Measurements from ENCODE around the gene GDE1. TPM values are rescaled to one million over a fixed set of nuclear protein-coding genes. Genes with fewer than 3 reads are reported as not detected.

Gene GDE1
- total and polyA plus RNA-seq, 9 of the 15 experiments (the other 6 are each of a cell fraction or from before 2014, with no cell fraction given), result 18.8 to 40.5 (median 22.3) TPM

GRCh38 chr16:19523184-19523558 lies 1.3 kb upstream of the GDE1 start:
- TF ChIP-seq BACH1 (tag; IDR thresholded peaks at IDR 0.05) (no peak), CEBPZ (IDR thresholded peaks at IDR 0.05; ENCODE audit: borderline replicate concordance, low read depth, low read length) (no peak), TCF3 (CRISPR knock-in tag; IDR thresholded peaks at IDR 0.05) (no peak), MBD1 (CRISPR knock-in tag; IDR thresholded peaks at IDR 0.05) (0 out of 2 replicates have a peak, but pooled peaks have one; percentile 39), FOXO4 (CRISPR knock-in tag; IDR thresholded peaks at IDR 0.05) (no peak)
- peak overlapping the region; percentile 93 for H2AFZ ChIP-seq (ENCODE audit: low read depth, low read length)
- H3K4me1 ChIP-seq (replicated peaks in 1 of 2; ENCODE audit: control insufficient read depth in 2 of 2, insufficient read depth in 2 of 2, low read length in 2 of 2), result peaks cover 27 to 37% of the 10 kb centered on the region in 2 experiments; a peak in 4 of 5 replicates
- CTCF ChIA-PET (ENCODE audit: low intra/inter-chr PET ratio), result no interaction called here
- H3K9me3 ChIP-seq (replicated peaks; ENCODE audit: control insufficient read depth, insufficient read depth, low read depth, low read length), result no peaks in the 10 kb centered on the region
- peak overlapping the region; percentile 92 for H3K4me2 ChIP-seq (ENCODE audit: insufficient read depth, low read length)
- H3K9ac ChIP-seq (ENCODE audit: insufficient read depth in 1 of 2, low read depth in 2 of 2, low read length in 2 of 2), result peak overlapping the region in 1 of 2 experiments; percentile 71; a peak in 1 of 4 replicates
- DNase-seq (ENCODE audit: extremely low read depth in 1 of 4, low spot score in 3 of 4) (no peak), ATAC-seq (no peak), FAIRE-seq (no peak)
- in situ Hi-C loops (cut with MboI) (no loop called here), intact Hi-C loops (cut with micrococcal nuclease) (loop anchor here (5.0 to 10.0 kb wide), 2 partner anchors 128 to 1149 kb away; no protein-coding TSS in a partner anchor)
- 54% methylated on average over 16 of the region's 18 CpGs for WGBS (ENCODE audit: insufficient coverage, low coverage, missing lambda C conversion rate)
- H3K79me2 ChIP-seq (ENCODE audit: control insufficient read depth, insufficient read depth, low read length), result peaks cover 61% of the 10 kb centered on the region
- no peaks in the 10 kb centered on the region for H3K9me1 ChIP-seq (ENCODE audit: control insufficient read depth, insufficient read depth, low read length)
- H3K36me3 ChIP-seq (ENCODE audit: control insufficient read depth, insufficient read depth, low read length), result peaks cover 13% of the 10 kb centered on the region
- no peaks in the 10 kb centered on the region for H3K27me3 ChIP-seq (ENCODE audit: control insufficient read depth in 2 of 2, insufficient read depth in 2 of 2, low read length in 2 of 2)
- no peaks in the 10 kb centered on the region for H4K20me1 ChIP-seq (replicated peaks; ENCODE audit: control insufficient read depth, insufficient read depth, low read length)
- peak overlapping the region; percentile 41; the same call in 2 of the 3 replicates for H3K27ac ChIP-seq (ENCODE audit: extremely low read depth, low read depth, low read length)
- POLR2A ChIA-PET, result interaction anchor here (0.7 to 1.9 kb wide), 4 partner anchors 16 to 605 kb away, joined by 3 to 7 read pairs (median 6); no protein-coding TSS in a partner anchor
- BruUV-seq (replicated peaks), result no TSS peak
- no peak overlapping the region; the same call in 1 of the 2 replicates for H3K4me3 ChIP-seq
